PC-9 (cell line): Measurements from ENCODE around the gene TUBB. TPM values are rescaled to one million over a fixed set of nuclear protein-coding genes. Genes with fewer than 3 reads are reported as not detected.

Experiments
- BruUV-seq: library from RNA; stranded (reverse); fragments of 400-500 nt; replicated peaks from 2 replicates; lab custom pipeline; 2021; lab: Mats Ljungman, UMichigan
- CTCF ChIA-PET: fragments of 300-600 bp; sonication (Branson Sonifier 250); formaldehyde crosslinking; loops from one replicate; lab custom pipeline; 2022; ENCODE audit warnings: antibody characterized with exemption; lab: Charles Lee
- POLR2A ChIA-PET: fragments of 300-600 bp; sonication (Branson Sonifier 250); formaldehyde crosslinking; loops from one replicate; lab custom pipeline; 2022; ENCODE audit warnings: antibody characterized with exemption; ENCODE audit not compliant: unreplicated experiment; lab: Charles Lee
- DNase-seq, 2 experiments: peaks; one replicate each; pipeline versions ENCODE4 v3.0.0 to v3.0.0-alpha.2; 2015 to 2022; ENCODE audit warnings: mixed read lengths in 1 of 2
- H2AFZ ChIP-seq: fragments of 200-600 bp; sonication (generic); 2 replicates; pipeline ENCODE4 v1.8.1; 2017; ENCODE audit warnings: antibody characterized with exemption
- H3F3A ChIP-seq: fragments of 200-600 bp; sonication (generic); 2 replicates; pipeline ENCODE4 v1.8.1; 2017; ENCODE audit warnings: antibody characterized with exemption, mild to moderate bottlenecking, low read depth; ENCODE audit not compliant: insufficient read depth
- H3K27ac ChIP-seq: fragments of 200-600 bp; sonication (generic); 2 replicates; pipeline ENCODE4 v1.6.1; 2016; ENCODE audit warnings: mixed run types
- H3K27me3 ChIP-seq: fragments of 200-600 bp; sonication (generic); 2 replicates; pipeline ENCODE4 v1.6.1; 2016; ENCODE audit warnings: low read depth, mixed run types; ENCODE audit not compliant: insufficient read depth
- H3K36me3 ChIP-seq: fragments of 200-600 bp; sonication (generic); 2 replicates; pipeline ENCODE4 v1.6.1; 2016; ENCODE audit warnings: low read depth, mixed run types
- H3K4me1 ChIP-seq: fragments of 200-600 bp; sonication (generic); replicated peaks from 2 replicates; pipeline ENCODE4 v1.6.1; 2016; ENCODE audit warnings: mixed run types; ENCODE audit not compliant: insufficient read depth
- H3K4me2 ChIP-seq: fragments of 200-600 bp; sonication (generic); 2 replicates; pipeline ENCODE4 v1.6.1; 2017; ENCODE audit warnings: mixed run types
- H3K4me3 ChIP-seq: fragments of 200-600 bp; sonication (generic); 2 replicates; pipeline ENCODE4 v1.6.1; 2016; ENCODE audit warnings: mixed run types
- H3K79me2 ChIP-seq: fragments of 200-600 bp; sonication (generic); 2 replicates; pipeline ENCODE4 v1.6.1; 2017; ENCODE audit warnings: low read depth, mixed run types
- H3K9me2 ChIP-seq: fragments of 200-600 bp; sonication (generic); 2 replicates; pipeline ENCODE4 v1.8.1; 2017; ENCODE audit warnings: mild to moderate bottlenecking; ENCODE audit not compliant: insufficient read depth
- H3K9me3 ChIP-seq: fragments of 200-600 bp; sonication (generic); 2 replicates; pipeline ENCODE4 v1.8.1; 2016; ENCODE audit warnings: low read depth; ENCODE audit not compliant: insufficient read depth
- H4K20me1 ChIP-seq: fragments of 200-600 bp; sonication (generic); 2 replicates; pipeline ENCODE4 v1.8.1; 2017; ENCODE audit not compliant: insufficient read depth
- CTCF ChIP-seq: fragments of 200-600 bp; sonication (generic); conservative IDR thresholded peaks from 2 replicates; pipeline ENCODE4 v1.6.1; 2017; ENCODE audit warnings: mixed run types, antibody characterized with exemption, mild to moderate bottlenecking, moderate library complexity
- EZH2 ChIP-seq: fragments of 200-600 bp; sonication (generic); IDR thresholded peaks from 2 replicates; pipeline ENCODE4 v1.8.0; 2017; ENCODE audit warnings: antibody characterized with exemption, low read depth
- intact Hi-C: fragments of 100-400 bp; cut with micrococcal nuclease; formaldehyde crosslinking; loops from one replicate; pipeline ENCODE4 v1.10.0; 2022; ENCODE audit not compliant: unreplicated experiment
- total RNA-seq: library from RNA; stranded (reverse); gene quantifications from 2 replicates; pipeline ENCODE4 v1.2.3, GENCODE V29; 2021

Gene TUBB
- total RNA-seq, 1 experiment from 2014 or later, result 901 TPM

- Histone ChIP-seq H3K79me2 (peaks cover 23% of the 10 kb centered on the region), H3K36me3 (no peaks in the 10 kb centered on the region), H3K4me1 (peaks cover 89% of the 10 kb centered on the region), H3K9me2 (no peaks in the 10 kb centered on the region), H4K20me1 (no peaks in the 10 kb centered on the region), H3K9me3 (no peaks in the 10 kb centered on the region), H2AFZ (no peak overlapping the region), H3K4me2 (peak overlapping the region; percentile 74), H3K27ac (peak overlapping the region; percentile 100), H3K4me3 (peak overlapping the region; percentile 50; the same call in 1 of the 2 replicates), H3F3A (peaks cover 70% of the 10 kb centered on the region), H3K27me3 (no peaks in the 10 kb centered on the region)
- no TSS peak for BruUV-seq
- POLR2A ChIA-PET, result interaction anchor here (0.6 to 0.7 kb wide), 2 partner anchors 11 to 69 kb away, joined by 4 to 5 read pairs; no protein-coding TSS in a partner anchor
- TF ChIP-seq CTCF (no peak), EZH2 (no peak)
- peak in 1 of 2 experiments; percentile 81 for DNase-seq
- CTCF ChIA-PET, result interaction anchor here (0.6 to 1.4 kb wide), 2 partner anchors 14 to 73 kb away, joined by 4 to 7 read pairs; no protein-coding TSS in a partner anchor
- intact Hi-C loops, result no loop called here
Observed at GRCh38 chr6:30748851-30749540, 28.8 kb downstream of the TUBB start.

GRCh38 chr6:30749554-30750378, 29.6 kb downstream of the TUBB start:
- H3K9me2 ChIP-seq, result no peaks in the 10 kb centered on the region
- no peaks in the 10 kb centered on the region for H3K9me3 ChIP-seq
- intact Hi-C loops, result no loop called here
- peak; percentile 88 to 92 for DNase-seq
- H3K27ac ChIP-seq, result peak overlapping the region; percentile 100
- H3K79me2 ChIP-seq, result peaks cover 20% of the 10 kb centered on the region
- H3K4me2 ChIP-seq, result peak overlapping the region; percentile 74
- H3K36me3 ChIP-seq, result no peaks in the 10 kb centered on the region
- TF ChIP-seq CTCF, result no peak
- TF ChIP-seq EZH2, result no peak
- BruUV-seq, result TSS peak; percentile 59
- peaks cover 88% of the 10 kb centered on the region for H3K4me1 ChIP-seq
- ChIA-PET POLR2A (interaction anchor here (0.6 to 0.7 kb wide), 2 partner anchors 66 to 68 kb away, joined by 3 to 4 read pairs; no protein-coding TSS in a partner anchor), CTCF (interaction anchor here (1.2 to 1.4 kb wide), 2 partner anchors 72 to 164 kb away, joined by 4 to 7 read pairs; no protein-coding TSS in a partner anchor)
- peak overlapping the region; percentile 50; the same call in 1 of the 2 replicates for H3K4me3 ChIP-seq
- no peak overlapping the region for H2AFZ ChIP-seq
- H4K20me1 ChIP-seq, result no peaks in the 10 kb centered on the region
- H3K27me3 ChIP-seq, result no peaks in the 10 kb centered on the region
- H3F3A ChIP-seq, result peaks cover 70% of the 10 kb centered on the region

- H3K4me2 ChIP-seq, result peak overlapping the region; percentile 74
- no peaks in the 10 kb centered on the region for H3K9me3 ChIP-seq
- ChIA-PET POLR2A (interaction anchor here (0.9 kb wide), 1 partner anchor 550 kb away, joined by 6 read pairs; no protein-coding TSS in a partner anchor), CTCF (interaction anchor here (1.2 kb wide), 1 partner anchor 163 kb away, joined by 4 read pairs; no protein-coding TSS in a partner anchor)
- peak overlapping the region; percentile 100 for H3K27ac ChIP-seq
- no peak for DNase-seq
- TF ChIP-seq EZH2 (no peak), CTCF (no peak)
- no peak overlapping the region for H2AFZ ChIP-seq
- intact Hi-C loops, result no loop called here
- H3K4me3 ChIP-seq, result peak overlapping the region; percentile 24; the same call in 1 of the 2 replicates
- peaks cover 83% of the 10 kb centered on the region for H3K4me1 ChIP-seq
- no TSS peak for BruUV-seq
- peaks cover 16% of the 10 kb centered on the region for H3K79me2 ChIP-seq
- peaks cover 70% of the 10 kb centered on the region for H3F3A ChIP-seq
- no peaks in the 10 kb centered on the region for H3K36me3 ChIP-seq
- H4K20me1 ChIP-seq, result no peaks in the 10 kb centered on the region
- H3K27me3 ChIP-seq, result no peaks in the 10 kb centered on the region
- H3K9me2 ChIP-seq, result no peaks in the 10 kb centered on the region
Observed at GRCh38 chr6:30750379-30750668, 30.2 kb downstream of the TUBB start.
